GM18511 (cell line): Measurements from ENCODE around the gene HPSE2.
"Not testable (repeated sequence)": the region's sequence is repeated elsewhere in the genome, so short reads cannot be mapped to it uniquely, and the experiment has no call there.

Experiments
- ATAC-seq: cut with Tn5 transposase; IDR thresholded peaks from one replicate; pipeline ENCODE4 v1.9.1; 2021; ENCODE audit warnings: mild to moderate bottlenecking, moderate library complexity; ENCODE audit not compliant: unreplicated experiment

Gene HPSE2

GRCh38 chr10:98925651-98926050, 310.0 kb downstream of the HPSE2 start:
- ATAC-seq: no peak

- ATAC-seq: no peak
Observed at GRCh38 chr10:98924526-98924925, 311.1 kb downstream of the HPSE2 start.

- ATAC-seq: no peak
Observed at GRCh38 chr10:98921316-98921715, 314.3 kb downstream of the HPSE2 start.

- no peak for ATAC-seq
Observed at GRCh38 chr10:98920807-98921206, 314.8 kb downstream of the HPSE2 start.

- no peak for ATAC-seq
Observed at GRCh38 chr10:98920360-98920759, 315.3 kb downstream of the HPSE2 start.

GRCh38 chr10:98919899-98920298, 315.8 kb downstream of the HPSE2 start:
- no peak for ATAC-seq

GRCh38 chr10:98917828-98918227, 317.8 kb downstream of the HPSE2 start:
- no peak for ATAC-seq

- no peak for ATAC-seq
Observed at GRCh38 chr10:98916526-98917125, 319.0 kb downstream of the HPSE2 start.

- no peak for ATAC-seq
Observed at GRCh38 chr10:98915911-98916310, 319.7 kb downstream of the HPSE2 start.

GRCh38 chr10:98910546-98910945, 325.1 kb downstream of the HPSE2 start:
- ATAC-seq: no peak

GRCh38 chr10:98910048-98910447, 325.6 kb downstream of the HPSE2 start:
- ATAC-seq: no peak

GRCh38 chr10:98908868-98909267, 326.8 kb downstream of the HPSE2 start:
- ATAC-seq: no peak

GRCh38 chr10:98908247-98908646, 327.4 kb downstream of the HPSE2 start:
- ATAC-seq: not testable (repeated sequence)

GRCh38 chr10:98901441-98902110, 334.1 kb downstream of the HPSE2 start:
- ATAC-seq: no peak

GRCh38 chr10:98899018-98899417, 336.6 kb downstream of the HPSE2 start:
- no peak for ATAC-seq

GRCh38 chr10:98892523-98892922, 343.1 kb downstream of the HPSE2 start:
- no peak for ATAC-seq

- no peak for ATAC-seq
Observed at GRCh38 chr10:98886686-98887085, 349.0 kb downstream of the HPSE2 start.

GRCh38 chr10:98885378-98885777, 350.3 kb downstream of the HPSE2 start:
- no peak for ATAC-seq

GRCh38 chr10:98881789-98882188, 353.9 kb downstream of the HPSE2 start:
- no peak for ATAC-seq

GRCh38 chr10:98880971-98881370, 354.7 kb downstream of the HPSE2 start:
- ATAC-seq: no peak

GRCh38 chr10:98878921-98879320, 356.7 kb downstream of the HPSE2 start:
- no peak for ATAC-seq

GRCh38 chr10:98878418-98878817, 357.2 kb downstream of the HPSE2 start:
- no peak for ATAC-seq

GRCh38 chr10:98861962-98862361, 373.7 kb downstream of the HPSE2 start:
- no peak for ATAC-seq
